Fibroblast of skin of right biceps (primary cell): ENCODE measurements around the gene HPS5.
"Not testable (repeated sequence)": the region's sequence is repeated elsewhere in the genome, so short reads cannot be mapped to it uniquely, and the experiment has no call there.

Experiments used
- DNase-seq: peaks from one replicate; pipeline ENCODE4 v3.0.0-alpha.2; 2013

The HPS5 gene

GRCh38 chr11:18270102-18270501 is 51.8 kb downstream of the HPS5 start:
- DNase-seq: no peak

GRCh38 chr11:18269252-18269651 is 52.7 kb downstream of the HPS5 start:
- not testable (repeated sequence) for DNase-seq

GRCh38 chr11:18267335-18268133 is 54.4 kb downstream of the HPS5 start:
- DNase-seq: not testable (repeated sequence)

DNA sequence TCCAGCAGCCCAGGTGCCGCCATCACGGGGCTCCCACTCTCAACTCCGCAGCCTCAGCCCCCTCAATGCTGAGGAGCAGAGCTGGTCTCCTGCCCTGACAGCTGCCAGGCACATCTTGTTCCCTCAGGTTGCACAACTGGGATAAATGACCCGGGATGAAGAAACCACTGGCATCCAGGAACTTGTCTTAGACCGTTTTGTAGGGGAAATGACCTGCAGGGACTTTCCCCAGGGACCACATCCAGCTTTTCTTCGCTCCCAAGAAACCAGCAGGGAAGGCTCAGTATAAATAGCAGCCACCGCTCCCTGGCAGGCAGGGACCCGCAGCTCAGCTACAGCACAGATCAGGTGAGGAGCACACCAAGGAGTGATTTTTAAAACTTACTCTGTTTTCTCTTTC is 56.0 kb downstream of the HPS5 start, which contains the start of gene SAA1:
TSS of gene SAA1 (plus strand) at position 316 of the 400 bp plus-strand sequence. CDS start 624 bp downstream, outside the sequence.
- no peak for DNase-seq

DNA sequence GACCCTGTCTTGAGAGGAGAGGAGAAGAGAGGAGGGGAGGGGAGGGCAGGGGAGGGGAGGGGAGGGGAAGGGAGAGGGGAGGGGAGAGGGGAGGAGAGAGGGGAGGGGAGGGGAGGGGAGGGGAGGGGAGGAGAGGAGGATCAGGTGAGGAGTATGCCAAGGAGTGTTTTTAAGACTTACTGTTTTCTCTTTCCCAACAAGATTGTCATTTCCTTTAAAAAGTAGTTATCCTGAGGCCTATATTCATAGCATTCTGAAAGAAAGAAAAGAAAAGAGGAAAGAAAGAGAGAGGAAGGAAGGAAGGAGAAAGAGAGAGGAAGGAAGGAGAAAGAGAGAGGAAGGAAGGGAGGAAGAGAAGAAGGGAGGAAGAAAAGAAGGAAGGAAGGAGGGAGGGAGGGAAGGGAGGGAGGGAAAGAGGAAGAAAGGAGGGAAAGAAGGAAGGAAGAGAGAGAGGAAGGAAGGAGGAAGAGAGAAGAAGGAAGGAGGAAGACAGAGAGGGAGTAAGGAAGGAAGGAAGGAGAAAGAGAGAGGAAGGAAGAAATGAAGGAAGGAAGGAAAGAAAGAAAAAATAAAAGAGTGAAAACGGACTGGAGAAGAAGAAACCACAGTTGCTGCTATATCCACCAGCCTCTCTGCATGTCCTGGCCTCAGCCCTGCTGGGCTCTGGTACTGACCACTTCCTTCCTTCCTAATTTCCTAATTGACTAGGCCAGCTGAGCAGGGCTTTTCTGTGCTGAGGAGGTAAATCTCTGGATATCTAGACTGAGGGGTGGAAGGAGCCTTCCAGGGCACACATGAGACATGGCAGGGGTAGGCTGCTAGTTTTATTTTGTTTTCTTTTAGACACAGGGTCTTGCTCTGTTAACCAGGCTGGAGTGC is 57.0 kb downstream of the HPS5 start:
- DNase-seq: no peak

GRCh38 chr11:18264035-18264434 is 57.9 kb downstream of the HPS5 start:
- no peak for DNase-seq

- DNase-seq: peak; percentile 42
These were observed 59.1 kb downstream of the HPS5 start for GRCh38 chr11:18262681-18263350.

DNA sequence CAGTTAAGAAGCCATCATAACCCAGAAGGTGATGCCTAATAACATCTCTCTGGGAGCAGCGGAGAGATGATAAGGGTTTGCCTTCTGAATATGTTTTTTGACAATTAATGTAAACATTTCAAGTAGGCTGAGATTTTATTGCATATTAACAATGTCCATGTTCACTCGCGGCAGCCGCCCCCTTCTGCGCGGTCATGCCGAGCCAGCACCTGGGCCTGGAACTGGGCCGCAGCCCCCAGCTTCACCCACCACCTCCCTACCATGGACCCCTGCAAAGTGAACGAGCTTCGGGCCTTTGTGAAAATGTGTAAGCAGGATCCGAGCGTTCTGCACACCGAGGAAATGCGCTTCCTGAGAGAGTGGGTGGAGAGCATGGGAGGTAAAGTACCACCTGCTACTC is 60.2 kb downstream of the HPS5 start:
- no peak for DNase-seq

DNA sequence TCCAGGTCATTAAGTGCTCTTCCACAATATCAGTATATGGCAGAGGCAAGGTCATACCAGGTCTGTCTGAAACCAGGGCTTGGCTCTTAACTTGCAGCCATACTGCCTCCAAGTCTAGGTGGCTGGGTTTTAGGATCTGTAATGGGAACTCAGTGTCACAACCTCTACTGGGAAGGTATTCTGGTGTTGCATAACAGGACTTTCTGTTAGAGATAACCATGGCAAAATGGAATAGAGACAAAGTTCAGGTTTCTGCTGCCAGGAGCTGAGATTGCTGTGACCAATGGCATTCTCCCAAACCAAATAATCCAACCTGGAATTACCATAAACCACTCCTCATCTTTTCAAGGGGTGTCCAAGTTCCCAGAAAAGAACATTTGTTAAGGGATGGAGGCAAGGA is 62.7 kb downstream of the HPS5 start:
- no peak for DNase-seq

DNA sequence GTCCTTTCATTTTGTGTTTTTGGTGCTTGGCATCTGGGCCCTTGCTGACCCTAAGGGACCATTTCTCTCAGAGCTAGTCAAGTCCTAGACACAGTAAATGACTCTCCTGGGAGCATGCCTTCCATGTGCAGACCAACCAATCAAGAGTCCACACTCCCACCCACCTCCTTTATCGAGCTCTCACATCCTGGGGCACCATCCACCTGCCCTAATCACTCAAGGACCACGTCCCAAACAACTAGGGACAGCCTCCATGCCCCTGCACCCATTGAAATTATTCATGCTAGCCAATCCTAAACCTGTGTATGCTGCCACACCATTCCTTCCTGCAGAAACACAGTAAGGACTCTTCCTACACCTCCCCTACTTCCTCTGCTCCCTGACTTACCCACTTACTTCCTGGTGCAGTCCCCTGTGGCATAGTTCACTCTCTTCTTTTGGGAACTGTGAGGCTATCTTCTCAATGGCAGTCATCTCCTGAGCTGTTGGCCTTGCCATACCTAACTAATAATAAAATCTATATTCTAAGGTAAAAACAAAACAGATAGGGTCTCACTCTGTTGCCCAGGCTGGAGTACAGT is 67.1 kb downstream of the HPS5 start:
- DNase-seq: no peak

DNA sequence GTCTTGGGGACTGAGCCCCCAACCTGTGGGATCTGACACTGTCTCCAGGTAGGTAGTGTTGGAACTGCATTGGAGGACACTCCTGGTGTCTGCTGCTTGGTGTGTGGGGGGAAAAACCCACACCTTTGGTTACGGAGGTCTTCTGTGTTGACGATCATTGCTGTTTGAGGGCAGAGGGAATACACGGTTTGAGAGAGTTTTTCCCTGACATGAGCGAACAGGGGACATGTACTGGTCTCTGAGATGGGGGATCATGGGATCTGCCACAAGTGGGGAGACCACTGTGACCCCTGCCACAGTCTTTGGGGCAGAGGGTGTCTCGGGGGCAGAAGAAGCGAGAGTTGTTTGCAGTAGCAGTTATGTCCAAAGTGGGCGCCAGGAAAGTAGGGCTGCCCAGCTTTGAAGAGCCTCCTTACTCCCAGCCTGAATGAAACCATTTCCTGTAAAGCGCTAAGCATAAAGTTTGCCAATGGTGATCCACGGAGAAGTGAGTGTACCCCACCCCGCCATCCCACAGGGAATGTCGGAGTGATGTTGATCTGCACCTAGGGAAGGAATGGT is 68.1 kb downstream of the HPS5 start:
- no peak for DNase-seq

DNA sequence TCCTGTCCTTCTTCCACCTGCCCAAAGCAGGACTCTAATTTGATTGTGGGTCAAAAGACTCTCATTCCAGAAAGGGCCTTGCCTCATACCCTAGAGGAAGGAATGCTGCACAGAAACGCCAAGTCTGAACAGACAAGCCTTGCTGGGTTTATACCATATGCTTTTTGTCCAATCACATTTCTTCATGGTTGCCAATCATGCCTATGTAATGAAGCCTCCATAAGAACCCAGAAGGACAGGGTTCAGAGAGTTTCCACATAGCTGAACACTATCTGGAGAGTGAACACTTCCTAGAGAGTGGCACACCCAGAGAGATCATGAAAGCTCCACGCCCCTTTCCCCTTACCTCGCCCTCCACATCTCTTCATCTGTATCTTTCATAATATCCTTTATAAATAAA is 68.7 kb downstream of the HPS5 start:
- DNase-seq: no peak

DNA sequence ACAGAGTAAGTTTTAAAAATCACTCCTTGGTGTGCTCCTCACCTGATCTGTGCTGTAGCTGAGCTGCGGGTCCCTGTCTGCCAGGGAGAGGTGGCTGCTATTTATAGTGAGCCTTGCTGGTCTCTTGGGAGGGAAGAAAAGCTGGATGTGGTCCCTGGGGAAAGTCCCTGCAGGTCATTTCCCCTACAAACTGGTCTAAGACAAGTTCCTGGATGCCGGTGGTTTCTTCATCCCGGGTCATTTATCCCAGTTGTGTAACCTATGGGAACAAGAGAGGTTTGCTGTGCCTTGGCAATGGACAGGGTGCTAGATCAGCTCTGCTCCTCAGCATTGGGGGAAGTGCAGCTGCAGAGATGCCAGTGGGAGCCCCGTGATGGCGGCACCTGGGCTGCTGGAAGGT is 73.4 kb downstream of the HPS5 start, which contains the start of gene SAA2:
TSS of gene SAA2 (minus strand) at position 108 of the 400 bp plus-strand sequence. CDS start 657 bp downstream, outside the sequence.
- DNase-seq: no peak

DNA sequence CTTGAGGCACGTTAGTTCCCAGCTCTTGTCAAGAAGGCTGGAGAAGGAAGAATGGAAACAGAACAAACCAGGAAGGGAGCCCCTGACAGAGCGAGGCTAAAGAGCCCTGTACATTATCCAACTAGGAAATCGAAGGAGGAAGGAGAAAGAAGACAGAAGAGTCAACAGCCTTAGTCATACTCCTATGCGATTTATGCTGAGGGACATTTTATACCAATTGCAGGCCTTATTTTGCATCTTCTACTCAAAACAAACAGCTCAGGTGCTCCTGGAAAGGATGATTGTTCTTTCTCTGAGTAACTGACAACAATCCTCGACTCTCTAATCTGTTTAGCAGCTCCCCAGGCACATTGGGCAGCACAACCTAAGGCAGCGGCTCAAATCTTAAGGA is 74.8 kb downstream of the HPS5 start:
- not testable (repeated sequence) for DNase-seq

DNA sequence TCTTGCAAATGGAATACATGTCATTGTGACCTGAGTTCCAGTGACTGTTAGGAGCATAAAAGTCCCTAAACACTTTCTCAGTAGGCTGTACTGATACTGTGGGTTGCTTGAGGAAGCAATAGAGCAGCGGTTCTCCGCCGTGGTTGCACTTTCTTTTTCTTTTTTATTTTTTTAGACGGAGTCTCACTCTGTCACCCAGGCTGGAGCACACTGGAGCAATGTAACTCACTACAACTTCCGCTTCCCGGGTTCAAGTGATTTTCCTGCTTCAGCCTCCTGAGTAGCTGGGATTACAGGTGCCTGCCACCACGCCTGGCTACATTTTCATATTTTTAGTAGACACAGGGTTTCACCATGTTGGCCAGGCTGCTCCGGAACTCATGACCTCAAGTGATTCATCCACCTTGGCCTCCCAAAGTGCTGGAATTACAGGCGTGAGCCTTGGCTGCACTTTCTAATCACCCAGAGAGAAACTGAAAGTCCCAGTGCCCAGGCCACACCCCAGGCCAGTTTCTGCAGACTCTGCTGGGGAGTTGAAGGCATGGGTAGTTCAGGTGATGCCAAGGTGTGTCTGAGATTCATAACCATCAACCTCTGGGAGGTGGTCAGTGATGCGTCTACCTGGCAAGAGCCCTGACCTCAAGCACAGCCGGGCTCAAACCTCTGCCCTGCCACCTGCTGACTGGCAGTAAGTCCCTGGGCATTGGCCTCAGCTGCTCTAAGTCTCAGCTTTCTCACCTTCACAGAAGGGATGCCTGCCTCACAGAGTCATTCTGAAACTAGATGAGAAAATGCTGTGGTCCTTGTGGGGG is 75.4 kb downstream of the HPS5 start:
- DNase-seq: not testable (repeated sequence)

DNA sequence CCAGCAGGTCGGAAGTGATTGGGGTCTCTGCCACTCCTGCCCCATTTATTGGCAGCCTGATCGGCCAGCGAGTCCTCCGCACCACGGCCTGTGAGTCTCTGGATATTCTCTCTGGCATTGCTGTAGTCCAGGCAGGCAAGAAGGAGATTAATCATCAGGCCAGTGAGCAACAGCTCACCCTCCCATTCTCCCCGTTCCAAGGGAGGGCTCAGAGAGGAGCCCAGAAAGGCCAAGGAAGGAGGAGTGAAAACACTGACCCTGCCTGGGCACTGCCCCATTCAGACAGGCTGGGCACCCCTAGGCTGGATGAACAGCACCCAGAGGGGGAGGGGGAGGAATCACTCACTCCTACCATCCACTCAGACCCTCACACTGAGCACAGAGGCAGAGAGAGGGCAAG is 76.5 kb downstream of the HPS5 start:
- DNase-seq: no peak

- peak; percentile 63 for DNase-seq
These were observed 78.1 kb downstream of the HPS5 start for GRCh38 chr11:18243783-18244362.

GRCh38 chr11:18239655-18240054 is 82.3 kb downstream of the HPS5 start:
- no peak for DNase-seq

DNA sequence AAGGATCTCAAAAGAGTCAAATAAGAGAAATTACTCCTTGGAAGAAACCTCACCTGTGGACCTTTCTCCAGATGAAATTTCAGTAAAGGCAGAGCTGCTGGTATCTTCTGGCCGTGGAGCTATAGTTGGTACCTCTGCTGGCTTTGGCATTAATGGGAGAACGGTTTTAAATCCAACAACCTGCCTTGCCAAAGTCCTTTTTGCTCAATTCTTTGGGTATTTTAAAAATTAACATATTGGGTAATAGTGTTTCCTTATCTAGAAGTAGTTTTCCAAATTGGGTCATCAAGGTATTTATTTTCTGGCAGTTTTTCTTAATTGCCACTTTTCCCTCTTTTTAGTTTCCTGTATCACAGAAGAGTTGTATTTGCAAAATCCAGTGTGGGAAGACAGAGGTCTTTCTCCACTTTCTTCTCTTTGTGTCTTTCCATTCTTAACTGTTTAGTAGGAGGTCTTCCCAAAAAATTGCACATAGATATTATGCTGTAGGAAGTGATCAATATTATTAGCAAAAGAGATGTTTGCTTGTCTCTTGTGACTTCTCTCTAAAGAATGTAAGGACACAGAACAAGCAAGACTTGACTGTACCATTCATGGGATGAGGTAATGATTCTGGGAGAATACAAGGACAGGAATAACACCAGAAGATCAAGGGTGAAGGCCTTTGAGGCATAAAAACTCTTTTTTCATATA is 85.1 kb downstream of the HPS5 start, which contains the start of gene SAA4:
TSS of gene SAA4 (minus strand) at position 139 of the 693 bp plus-strand sequence. CDS start 876 bp downstream, outside the sequence.
- no peak for DNase-seq
